H9 (cell line): ENCODE results near the gene VPS45. TPM values are rescaled to one million over a fixed set of nuclear protein-coding genes. Genes with fewer than 3 reads are reported as not detected.

Experiments used
- DNase-seq: peaks from one replicate; pipeline ENCODE4 v3.0.0-alpha.2; 2017
- H2AFZ ChIP-seq: one replicate; pipeline ENCODE4 v1.6.1; 2013; ENCODE audit warnings: mild to moderate bottlenecking, low read length, control low read depth, moderate library complexity
- H2AK5ac ChIP-seq: 2 replicates; pipeline ENCODE4 v1.6.1; 2013; ENCODE audit warnings: low read length, control low read depth, mixed read lengths; ENCODE audit not compliant: insufficient read length
- H2BK120ac ChIP-seq: one replicate; pipeline ENCODE4 v1.6.1; 2013; ENCODE audit warnings: low read depth, mild to moderate bottlenecking, low read length, control low read depth, inconsistent platforms; ENCODE audit not compliant: poor library complexity, severe bottlenecking
- H2BK12ac ChIP-seq: 2 replicates; pipeline ENCODE4 v1.6.1; 2013; ENCODE audit warnings: low read length, control low read depth, mixed read lengths, low read depth; ENCODE audit not compliant: insufficient read length
- H2BK15ac ChIP-seq: 2 replicates; pipeline ENCODE4 v1.6.1; 2013; ENCODE audit warnings: low read depth, low read length, control low read depth
- H2BK20ac ChIP-seq: one replicate; pipeline ENCODE4 v1.6.1; 2013; ENCODE audit warnings: low read depth, mild to moderate bottlenecking, low read length, control low read depth, inconsistent platforms; ENCODE audit not compliant: poor library complexity, severe bottlenecking
- H2BK5ac ChIP-seq: 2 replicates; pipeline ENCODE4 v1.6.1; 2013; ENCODE audit warnings: low read length, control low read depth, mixed read lengths; ENCODE audit not compliant: insufficient read length
- H3K14ac ChIP-seq: 2 replicates; pipeline ENCODE4 v1.6.1; 2013; ENCODE audit warnings: low read length, control low read depth; ENCODE audit not compliant: insufficient read depth
- H3K18ac ChIP-seq: 2 replicates; pipeline ENCODE4 v1.6.1; 2013; ENCODE audit warnings: low read depth, mild to moderate bottlenecking, mixed read lengths, low read length, control low read depth; ENCODE audit not compliant: insufficient read length
- H3K23ac ChIP-seq: 2 replicates; pipeline ENCODE4 v1.6.1; 2013; ENCODE audit warnings: low read length, control low read depth, mixed read lengths, low read depth; ENCODE audit not compliant: insufficient read length
- H3K23me2 ChIP-seq: 2 replicates; pipeline ENCODE4 v1.6.1; 2013; ENCODE audit warnings: low read depth, mild to moderate bottlenecking, mixed read lengths, low read length, control low read depth; ENCODE audit not compliant: insufficient read length, poor library complexity, severe bottlenecking
- H3K27ac ChIP-seq: 2 replicates; pipeline ENCODE4 v1.5.1; 2013; ENCODE audit warnings: low read length, control low read depth, mixed read lengths, low read depth; ENCODE audit not compliant: insufficient read length
- H3K27me3 ChIP-seq: 2 replicates; pipeline ENCODE4 v1.6.1; 2013; ENCODE audit warnings: low read length, control low read depth, inconsistent platforms; ENCODE audit not compliant: insufficient read depth
- H3K4ac ChIP-seq: 2 replicates; pipeline ENCODE4 v1.6.1; 2013; ENCODE audit warnings: low read depth, mild to moderate bottlenecking, control low read depth, inconsistent platforms, low read length, moderate library complexity
- H3K4me1 ChIP-seq: 2 replicates; pipeline ENCODE4 v1.6.1; 2013; ENCODE audit warnings: low read length, control low read depth, inconsistent platforms; ENCODE audit not compliant: insufficient read depth
- H3K4me2 ChIP-seq: 2 replicates; pipeline ENCODE4 v1.6.1; 2013; ENCODE audit warnings: low read length, control low read depth, mixed read lengths; ENCODE audit not compliant: insufficient read length, insufficient read depth
- H3K56ac ChIP-seq: 2 replicates; pipeline ENCODE4 v1.6.1; 2013; ENCODE audit warnings: low read depth, mild to moderate bottlenecking, mixed read lengths, low read length, control low read depth; ENCODE audit not compliant: insufficient read length
- H3K79me1 ChIP-seq: 2 replicates; pipeline ENCODE4 v1.6.1; 2013; ENCODE audit warnings: low read depth, mild to moderate bottlenecking, moderate library complexity, low read length, control low read depth, inconsistent platforms; ENCODE audit not compliant: insufficient read depth, poor library complexity, severe bottlenecking
- H3K79me2 ChIP-seq: 2 replicates; pipeline ENCODE4 v1.6.1; 2013; ENCODE audit warnings: low read length, control low read depth, inconsistent platforms; ENCODE audit not compliant: insufficient read depth
- H3K9ac ChIP-seq: 2 replicates; pipeline ENCODE4 v1.6.1; 2013; ENCODE audit warnings: low read length, control low read depth, mixed read lengths; ENCODE audit not compliant: insufficient read length; ENCODE audit errors: extremely low read depth
- H3K9me3 ChIP-seq: one replicate; pipeline ENCODE4 v1.6.1; 2013; ENCODE audit warnings: low read depth, low read length, inconsistent platforms; ENCODE audit not compliant: control insufficient read depth
- H3T11ph ChIP-seq: one replicate; pipeline ENCODE4 v1.6.1; 2013; ENCODE audit warnings: mild to moderate bottlenecking, low read length, control low read depth, inconsistent platforms
- H4K20me1 ChIP-seq: one replicate; pipeline ENCODE4 v1.6.1; 2013; ENCODE audit not compliant: control insufficient read depth, insufficient read length, insufficient read depth
- H4K5ac ChIP-seq: 2 replicates; pipeline ENCODE4 v1.6.1; 2013; ENCODE audit warnings: low read depth, mild to moderate bottlenecking, mixed read lengths, low read length, control low read depth; ENCODE audit not compliant: insufficient read length
- H4K8ac ChIP-seq: replicated peaks from 2 replicates; pipeline ENCODE4 v1.6.1; 2013; ENCODE audit warnings: low read length, control low read depth, mixed read lengths, low read depth; ENCODE audit not compliant: insufficient read length
- H4K91ac ChIP-seq: 2 replicates; pipeline ENCODE4 v1.6.1; 2013; ENCODE audit warnings: low read depth, mild to moderate bottlenecking, moderate library complexity, mixed read lengths, low read length, control low read depth; ENCODE audit not compliant: insufficient read length
- H3K27ac Mint-ChIP-seq, 3 experiments: 2 replicates in 2 of 3; 3 replicates in 1 of 3; pipeline ENCODE4 v1.8.0; 2020 to 2021; ENCODE audit warnings: mixed read lengths in 3 of 3, mild to moderate bottlenecking in 1 of 3, moderate library complexity in 1 of 3
- H3K27me3 Mint-ChIP-seq: 2 replicates; pipeline ENCODE4 v1.8.0; 2021; ENCODE audit warnings: low read depth, mild to moderate bottlenecking, moderate library complexity, mixed read lengths
- H3K36me3 Mint-ChIP-seq, 3 experiments: 2 replicates in 2 of 3; 3 replicates in 1 of 3; pipeline ENCODE4 v1.8.0; 2020 to 2021; ENCODE audit warnings: low read depth in 3 of 3, mixed read lengths in 3 of 3; ENCODE audit not compliant: insufficient read depth in 1 of 3
- H3K4me1 Mint-ChIP-seq, 2 experiments: 2 replicates each; pipeline ENCODE4 v1.8.0; 2020; ENCODE audit warnings: mixed read lengths in 2 of 2
- H3K4me3 Mint-ChIP-seq, 2 experiments: 2 replicates in 1 of 2; 3 replicates in 1 of 2; pipeline ENCODE4 v1.8.0; 2020 to 2021; ENCODE audit warnings: mild to moderate bottlenecking in 2 of 2, mixed read lengths in 2 of 2, moderate library complexity in 1 of 2
- H3K9me3 Mint-ChIP-seq, 2 experiments: 2 replicates in 1 of 2; 3 replicates in 1 of 2; pipeline ENCODE4 v1.8.0; 2020; ENCODE audit warnings: mild to moderate bottlenecking in 2 of 2, mixed read lengths in 2 of 2, moderate library complexity in 1 of 2
- WGBS: extraction: QIAGEN DNeasy Blood & Tissue Kit; methylation state at CpG from one replicate; pipeline ENCODE4 v1.1.7; 2013; ENCODE audit warnings: missing lambda C conversion rate, low lambda C conversion rate, mixed read lengths; ENCODE audit not compliant: insufficient read length; ENCODE audit errors: extremely low coverage; 5-methylcytosine and 5-hydroxymethylcytosine counted together
- total RNA-seq: library from RNA; stranded (reverse); gene quantifications from 2 replicates; pipeline ENCODE4 v1.2.1, GENCODE V29; 2021
- TF ChIP-seq, protein P1 (sequence below): fragments of 200-600 bp; sonication (generic); conservative IDR thresholded peaks from 3 replicates; pipeline ENCODE4 v1.8.0; 2021; ENCODE audit warnings: antibody characterized with exemption, mild to moderate bottlenecking

The VPS45 gene
- total RNA-seq, 1 experiment from 2014 or later = 31.8 TPM

DNA sequence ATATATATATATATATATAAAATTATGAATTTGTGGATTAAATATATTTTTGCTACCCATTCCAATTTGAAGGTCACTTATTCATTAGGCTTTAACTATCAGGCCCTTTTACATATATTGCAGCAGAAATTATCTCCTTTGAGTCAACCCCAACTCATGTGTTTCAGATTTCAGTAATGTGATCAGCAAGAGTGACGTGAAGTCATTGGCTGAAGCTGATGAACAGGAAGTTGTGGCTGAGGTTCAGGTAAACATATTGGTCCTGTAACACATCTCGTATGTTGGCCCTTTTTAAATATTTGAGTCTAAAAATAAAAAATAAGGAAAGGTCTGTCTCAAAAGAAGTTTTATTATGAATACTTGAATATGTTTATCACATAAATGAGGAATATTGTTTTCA is 8.5 kb downstream of the VPS45 start:
- H3K79me1 ChIP-seq = no peaks in the 10 kb centered on the region
- no peaks in the 10 kb centered on the region for H3K23me2 ChIP-seq
- H3K27me3 ChIP-seq = no peaks in the 10 kb centered on the region
- H3K9ac ChIP-seq = no peak overlapping the region
- H3K79me2 ChIP-seq = no peaks in the 10 kb centered on the region
- H3K18ac ChIP-seq = no peak overlapping the region
- H3T11ph ChIP-seq = no peak overlapping the region
- H3K4me2 ChIP-seq = no peak overlapping the region
- no peak overlapping the region for H3K14ac ChIP-seq
- H3K23ac ChIP-seq = no peak overlapping the region
- no peak overlapping the region for H3K56ac ChIP-seq
- H3K9me3 Mint-ChIP-seq = no peaks in the 10 kb centered on the region
- H3K4me1 ChIP-seq = no peaks in the 10 kb centered on the region
- no peak overlapping the region for H3K4me3 Mint-ChIP-seq
- no peak overlapping the region for H3K4ac ChIP-seq
- H4K8ac ChIP-seq = no peak overlapping the region
- H3K27me3 Mint-ChIP-seq = no peaks in the 10 kb centered on the region
- peaks cover 14 to 52% (median 46%) of the 10 kb centered on the region in 3 experiments; a peak in 6 of 7 replicates for H3K36me3 Mint-ChIP-seq
- H2AK5ac ChIP-seq = no peak overlapping the region
- no peak overlapping the region for H2AFZ ChIP-seq
- H2BK15ac ChIP-seq = no peak overlapping the region
- H2BK5ac ChIP-seq = no peak overlapping the region
- no peak overlapping the region for H2BK120ac ChIP-seq
- H2BK20ac ChIP-seq = no peak overlapping the region
- H3K27ac ChIP-seq = no peak overlapping the region
- no peak overlapping the region for H3K27ac Mint-ChIP-seq
- WGBS = no CpG with 5 or more reads among the region's 2 CpGs
- H4K20me1 ChIP-seq = no peaks in the 10 kb centered on the region
- TF ChIP-seq, protein P1, sequence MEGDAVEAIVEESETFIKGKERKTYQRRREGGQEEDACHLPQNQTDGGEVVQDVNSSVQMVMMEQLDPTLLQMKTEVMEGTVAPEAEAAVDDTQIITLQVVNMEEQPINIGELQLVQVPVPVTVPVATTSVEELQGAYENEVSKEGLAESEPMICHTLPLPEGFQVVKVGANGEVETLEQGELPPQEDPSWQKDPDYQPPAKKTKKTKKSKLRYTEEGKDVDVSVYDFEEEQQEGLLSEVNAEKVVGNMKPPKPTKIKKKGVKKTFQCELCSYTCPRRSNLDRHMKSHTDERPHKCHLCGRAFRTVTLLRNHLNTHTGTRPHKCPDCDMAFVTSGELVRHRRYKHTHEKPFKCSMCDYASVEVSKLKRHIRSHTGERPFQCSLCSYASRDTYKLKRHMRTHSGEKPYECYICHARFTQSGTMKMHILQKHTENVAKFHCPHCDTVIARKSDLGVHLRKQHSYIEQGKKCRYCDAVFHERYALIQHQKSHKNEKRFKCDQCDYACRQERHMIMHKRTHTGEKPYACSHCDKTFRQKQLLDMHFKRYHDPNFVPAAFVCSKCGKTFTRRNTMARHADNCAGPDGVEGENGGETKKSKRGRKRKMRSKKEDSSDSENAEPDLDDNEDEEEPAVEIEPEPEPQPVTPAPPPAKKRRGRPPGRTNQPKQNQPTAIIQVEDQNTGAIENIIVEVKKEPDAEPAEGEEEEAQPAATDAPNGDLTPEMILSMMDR = no peak
- no peak overlapping the region for H4K91ac ChIP-seq
- no peak overlapping the region for H4K5ac ChIP-seq
- no peaks in the 10 kb centered on the region for H3K4me1 Mint-ChIP-seq
- no peak for DNase-seq
- H2BK12ac ChIP-seq = no peak overlapping the region
- H3K9me3 ChIP-seq = no peaks in the 10 kb centered on the region
